ENCODE results near the gene ATAD1.
"Not testable (repeated sequence)": the region's sequence is repeated elsewhere in the genome, so short reads cannot be mapped to it uniquely, and the experiment has no call there.

Gene ATAD1

GRCh38 chr10:87845624-87845998 lies 27.6 kb upstream of the ATAD1 start:
- DNase-seq, result no peak

DNA sequence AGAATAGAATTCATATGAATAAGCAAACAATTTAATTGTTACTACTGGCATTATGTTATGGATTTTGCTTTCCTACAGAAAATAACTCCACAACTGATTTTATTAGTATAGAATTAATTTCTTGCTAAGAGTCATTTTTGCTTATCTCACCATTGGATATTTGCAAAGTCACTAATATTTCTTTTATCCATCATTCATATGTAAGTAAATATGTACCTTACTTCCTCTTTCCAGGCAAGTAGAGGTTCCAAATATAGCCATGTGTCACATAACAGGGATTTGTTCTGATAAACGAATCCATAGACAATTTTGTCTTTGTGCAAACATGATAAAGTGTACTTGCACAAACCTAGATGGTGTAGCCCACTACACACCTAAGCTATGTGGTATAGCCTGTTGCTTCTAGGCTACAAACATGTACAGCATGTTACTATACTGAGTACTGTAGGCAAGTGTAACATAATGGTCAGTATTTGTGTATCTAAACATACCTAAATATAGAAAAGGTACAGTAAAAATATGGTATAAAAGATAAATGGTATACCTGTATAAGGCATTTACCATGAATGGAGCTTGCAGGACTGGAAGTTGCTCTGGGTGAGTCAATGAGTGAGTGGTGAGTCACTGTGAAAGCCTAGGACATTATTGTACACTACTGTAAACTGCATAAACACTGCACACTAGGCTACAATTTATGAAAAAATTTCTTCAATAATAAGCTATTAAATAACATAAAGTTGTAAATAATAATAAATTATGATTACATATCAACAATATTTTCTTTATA lies 27.0 kb upstream of the ATAD1 start:
- no peak for DNase-seq

DNA sequence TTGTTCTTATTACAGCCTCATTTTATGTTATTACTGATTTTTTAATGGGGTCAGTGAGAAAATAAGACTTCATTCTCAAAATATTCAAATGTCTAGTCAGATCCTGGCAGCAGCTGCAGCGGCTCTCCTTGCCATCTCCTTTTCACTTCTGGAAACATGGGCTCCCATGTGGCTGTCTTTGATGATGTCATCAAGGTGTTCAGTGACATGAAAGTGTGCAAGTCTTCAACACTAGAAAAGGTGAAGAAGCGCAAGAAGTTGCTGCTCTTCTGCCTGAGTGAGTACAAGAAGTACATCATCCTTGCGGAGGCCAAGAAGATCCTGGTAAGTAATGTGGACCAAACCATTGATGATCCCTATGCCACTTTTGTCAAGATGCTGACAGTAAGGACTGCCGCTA lies 25.7 kb upstream of the ATAD1 start:
- no peak for DNase-seq

- no peak for DNase-seq
Observed at GRCh38 chr10:87842776-87843497, 24.9 kb upstream of the ATAD1 start.

- no peak for DNase-seq
Observed at GRCh38 chr10:87842220-87842641, 24.2 kb upstream of the ATAD1 start.

DNA sequence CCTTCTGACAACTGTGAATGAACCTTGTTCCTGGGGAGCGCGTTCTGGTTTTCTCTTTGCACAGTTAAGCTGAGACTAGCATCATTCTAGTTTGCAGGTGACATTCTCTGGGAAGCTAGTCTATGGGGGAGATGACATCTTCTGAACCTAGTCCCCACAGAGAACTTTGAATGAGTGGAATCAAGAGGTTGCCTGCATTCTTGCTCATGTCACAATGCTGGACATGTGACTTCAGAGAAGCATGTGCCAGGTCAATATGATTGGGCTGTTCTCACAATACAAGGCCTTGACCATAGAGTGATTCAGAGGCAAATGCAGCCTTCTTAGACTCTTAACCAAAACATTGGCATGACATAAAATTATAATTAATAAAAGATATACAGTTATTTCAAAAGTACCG lies 23.2 kb upstream of the ATAD1 start:
- DNase-seq, result no peak

DNA sequence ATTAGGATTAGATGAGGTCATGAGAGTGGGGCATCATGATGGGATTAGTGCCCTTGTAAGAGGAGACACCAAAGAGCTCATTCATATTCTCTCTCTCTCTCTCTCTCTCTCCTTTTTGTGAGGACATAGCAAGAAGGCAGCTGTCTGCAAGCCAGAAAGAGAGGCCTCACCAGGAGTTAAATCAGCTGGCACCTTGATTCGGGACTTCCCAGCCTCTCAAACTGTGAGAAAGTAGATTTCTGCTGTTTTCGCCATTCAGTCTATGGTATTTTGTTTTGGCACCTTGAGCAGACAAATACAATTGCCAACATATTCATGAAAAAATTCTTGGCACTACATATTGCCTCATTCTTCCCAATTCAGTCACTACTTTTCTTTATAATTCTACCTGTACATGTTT lies 20.6 kb upstream of the ATAD1 start:
- no peak for DNase-seq

DNA sequence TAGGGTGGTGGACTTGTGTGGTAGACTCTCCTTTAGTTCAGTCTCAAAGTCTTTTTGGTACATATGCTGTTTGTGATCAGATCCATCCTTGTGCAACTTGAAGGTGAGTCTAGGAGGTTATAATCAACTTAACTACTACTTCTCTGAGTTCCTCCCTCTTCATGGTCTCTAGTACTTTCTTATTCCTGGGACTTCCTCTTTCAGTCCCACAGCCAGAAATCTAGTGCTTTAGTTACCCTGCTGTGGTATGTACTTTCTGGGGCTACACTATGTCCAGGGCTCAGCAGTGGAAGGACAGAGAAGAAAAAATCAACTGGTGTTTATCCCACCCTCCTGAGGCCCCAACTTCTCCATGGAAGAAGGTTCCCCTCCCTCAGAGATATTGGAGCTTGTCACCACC lies 19.4 kb upstream of the ATAD1 start:
- peak; percentile 5 for DNase-seq

DNA sequence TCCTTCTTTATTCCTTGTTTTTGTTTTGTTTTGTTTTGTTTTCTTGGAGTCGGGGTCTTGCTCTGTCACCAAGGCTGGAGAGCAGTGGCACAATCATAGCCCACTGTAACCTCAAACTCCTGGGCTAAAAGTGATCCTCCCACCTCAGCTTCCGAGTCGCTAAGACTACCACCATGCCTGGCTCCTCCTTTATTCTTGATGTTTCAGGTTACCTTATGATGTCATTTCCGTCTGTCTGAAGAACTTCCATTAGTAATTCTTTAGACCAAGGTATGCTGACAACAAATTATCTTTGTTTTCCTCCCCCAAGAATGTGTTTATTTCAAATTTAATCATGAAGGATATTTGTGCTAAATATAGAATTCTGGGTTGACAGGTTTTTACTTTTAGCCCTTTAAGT lies 18.1 kb upstream of the ATAD1 start:
- DNase-seq, result no peak

DNA sequence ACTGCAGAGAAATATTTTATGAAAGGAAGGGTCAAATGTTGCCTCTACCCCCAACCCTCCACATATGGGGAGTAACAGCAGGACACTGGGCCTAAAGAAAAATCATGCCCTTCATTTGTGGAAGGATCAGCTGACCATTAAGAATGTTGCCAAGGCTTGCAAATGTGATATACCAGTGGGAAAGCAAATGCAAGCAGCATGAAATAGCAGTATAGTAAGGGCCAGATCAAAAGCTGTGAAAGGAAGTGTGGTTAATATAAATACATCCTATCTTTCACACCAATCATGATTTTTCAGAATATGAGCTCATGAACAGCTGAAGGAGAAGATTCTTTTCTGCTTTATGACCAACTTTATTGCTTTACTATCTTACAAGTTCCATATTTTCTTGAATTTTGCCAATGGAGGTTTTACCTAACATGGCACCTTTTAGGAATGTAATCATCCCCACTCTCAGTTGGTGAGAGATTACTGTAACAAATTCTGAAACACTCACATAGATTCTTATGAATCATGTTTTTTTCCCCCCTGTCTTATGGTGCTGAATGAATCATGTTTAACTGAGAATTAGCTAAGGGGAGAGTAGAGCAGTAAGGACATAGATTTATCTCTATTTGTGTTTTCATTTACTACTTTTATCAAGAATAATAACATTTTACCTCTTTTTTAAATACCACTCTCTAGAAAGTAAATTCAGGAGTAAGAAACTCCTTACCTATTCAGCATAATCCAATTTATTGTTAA lies 12.1 kb upstream of the ATAD1 start:
- no peak for DNase-seq

DNA sequence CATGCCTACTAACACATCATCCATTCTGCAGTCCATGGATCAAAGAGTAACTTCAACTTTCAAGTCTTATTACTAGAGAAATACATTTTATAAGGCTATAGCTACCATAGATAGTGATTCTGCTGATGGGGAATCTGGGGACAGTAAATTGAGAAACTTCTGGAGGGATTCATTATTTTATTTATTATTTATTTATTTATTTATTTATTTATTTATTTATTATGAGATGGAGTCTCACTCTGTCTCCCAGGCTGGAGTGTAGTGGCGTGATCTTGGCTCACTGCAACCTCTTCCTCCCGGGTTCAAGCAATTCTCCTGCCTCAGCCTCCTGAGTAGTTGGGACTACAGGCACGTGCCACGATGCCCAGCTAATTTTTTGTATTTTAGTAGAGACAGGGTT lies 11.0 kb upstream of the ATAD1 start:
- DNase-seq, result not testable (repeated sequence)

- no peak for DNase-seq
Observed at GRCh38 chr10:87827681-87828080, 9.7 kb upstream of the ATAD1 start.

- DNase-seq, result no peak
Observed at GRCh38 chr10:87826653-87827052, 8.6 kb upstream of the ATAD1 start.

DNA sequence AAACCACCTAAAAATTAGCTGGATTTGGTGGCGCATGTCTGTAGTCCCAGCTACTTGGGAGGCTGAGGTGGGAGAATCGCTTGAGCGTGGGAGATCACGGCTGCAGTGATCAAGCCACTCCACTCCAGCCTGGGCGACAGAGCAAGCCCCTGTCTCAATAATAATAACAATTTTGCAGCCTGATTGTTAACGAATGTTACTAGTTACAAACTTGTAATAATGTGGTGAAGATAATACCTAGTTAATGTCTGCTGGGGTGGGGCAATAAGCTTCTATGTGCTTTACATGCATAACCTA lies 1.2 kb upstream of the ATAD1 start:
- DNase-seq, result no peak

- no peak for DNase-seq
Observed at GRCh38 chr10:87818505-87819288, 671 bp upstream of the ATAD1 start.

- DNase-seq, result no peak
Observed at GRCh38 chr10:87816898-87817608, 973 bp downstream of the ATAD1 start.

- no peak for DNase-seq
Observed at GRCh38 chr10:87816163-87816897, 1.7 kb downstream of the ATAD1 start.

DNA sequence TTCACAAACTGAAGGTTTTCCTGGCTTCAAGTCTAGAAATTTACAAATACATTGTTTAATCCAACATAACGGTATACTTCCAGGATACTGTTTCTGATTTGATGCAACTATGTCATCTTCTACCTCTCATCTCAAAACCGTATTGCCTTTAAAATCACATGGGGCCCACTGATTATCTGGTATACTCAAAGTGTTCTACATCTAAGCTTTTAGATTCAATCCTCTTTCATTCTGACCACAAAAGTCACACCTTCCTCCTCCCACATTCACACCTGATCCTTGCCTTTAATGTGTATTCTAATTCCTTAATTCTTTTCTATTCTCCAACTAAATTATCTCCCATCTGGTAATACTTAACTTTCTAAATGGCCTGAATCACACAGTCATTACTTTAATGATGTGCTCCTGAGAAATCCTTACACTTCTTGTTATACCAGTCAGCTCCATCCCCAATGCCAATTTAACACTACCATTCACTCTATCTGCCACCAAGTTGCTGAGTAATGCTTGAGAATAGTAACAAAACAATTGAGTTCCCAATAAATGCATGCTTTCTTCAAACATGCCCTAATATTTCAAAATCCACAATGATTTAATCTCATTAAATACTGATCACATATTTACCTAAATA lies 13.0 kb downstream of the ATAD1 start:
- no peak for DNase-seq

- DNase-seq, result no peak
Observed at GRCh38 chr10:87803831-87804230, 14.2 kb downstream of the ATAD1 start.

DNA sequence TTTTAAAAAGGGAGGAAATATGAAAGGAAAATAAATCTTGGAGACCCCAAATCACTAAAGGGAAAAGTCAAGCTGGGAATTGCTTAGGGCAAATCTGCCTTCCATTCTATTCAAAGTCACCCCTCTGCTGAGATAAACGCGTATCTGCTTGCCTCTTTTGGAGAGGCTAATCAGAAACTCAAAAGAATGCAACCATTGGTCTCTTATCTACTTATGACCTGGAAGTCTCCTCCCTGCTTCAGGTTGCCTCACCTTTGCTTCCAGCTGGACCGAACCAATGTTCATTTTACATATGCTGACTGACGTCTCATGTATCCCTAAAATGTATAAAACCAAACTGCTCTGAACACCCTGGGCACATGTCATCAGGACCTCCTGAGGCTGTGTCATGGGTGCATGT lies 14.7 kb downstream of the ATAD1 start:
- DNase-seq, result no peak

DNA sequence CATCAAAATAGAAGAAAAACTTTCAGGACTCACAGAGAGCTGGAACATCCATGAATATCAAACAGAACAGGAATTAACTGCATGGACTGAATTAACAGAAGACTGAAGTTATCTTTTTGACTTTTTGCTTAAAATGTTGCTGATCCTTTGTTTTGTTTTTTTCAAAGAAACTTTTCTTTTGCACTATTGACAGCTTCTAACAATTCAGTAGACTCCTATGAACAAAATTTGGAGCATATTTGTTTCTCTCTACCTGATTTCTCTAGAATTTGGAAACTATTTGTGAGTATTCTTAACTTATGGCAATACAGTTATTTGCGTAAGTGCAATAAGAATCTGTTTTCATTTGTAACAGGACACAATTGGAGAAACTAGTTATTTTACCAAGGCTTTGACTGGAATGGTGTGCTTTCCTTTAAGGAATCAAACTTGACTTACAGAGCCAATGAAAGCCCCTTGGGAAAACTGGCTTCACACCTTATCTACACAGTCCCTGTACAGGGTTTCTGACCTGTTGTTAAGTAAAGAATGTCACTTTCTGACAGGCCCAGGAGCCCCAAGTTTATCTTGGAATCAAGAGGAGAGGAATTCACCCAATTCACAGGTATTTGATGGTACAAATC lies 16.1 kb downstream of the ATAD1 start:
- DNase-seq, result not testable (repeated sequence)

Data from SIG-M5 (cell line).